ENCODE data around the gene FNTB.
A peak's percentile ranks its signal among the peaks of the same experiment; 100 is the strongest.
"Not testable (repeated sequence)": the region's sequence is repeated elsewhere in the genome, so short reads cannot be mapped to it uniquely, and the experiment has no call there.

The FNTB gene

GRCh38 chr14:65012353-65012752 is 25.7 kb downstream of the FNTB start:
- DNase-seq (ENCODE audit: low read depth, low spot score): no peak

GRCh38 chr14:65015391-65015790 is 28.7 kb downstream of the FNTB start:
- no peak for DNase-seq (ENCODE audit: low read depth, low spot score)

GRCh38 chr14:65016471-65016870 is 29.8 kb downstream of the FNTB start:
- DNase-seq (ENCODE audit: low read depth, low spot score): no peak

GRCh38 chr14:65019944-65020566 is 33.4 kb downstream of the FNTB start:
- DNase-seq (ENCODE audit: low read depth, low spot score): peak; percentile 84

DNA sequence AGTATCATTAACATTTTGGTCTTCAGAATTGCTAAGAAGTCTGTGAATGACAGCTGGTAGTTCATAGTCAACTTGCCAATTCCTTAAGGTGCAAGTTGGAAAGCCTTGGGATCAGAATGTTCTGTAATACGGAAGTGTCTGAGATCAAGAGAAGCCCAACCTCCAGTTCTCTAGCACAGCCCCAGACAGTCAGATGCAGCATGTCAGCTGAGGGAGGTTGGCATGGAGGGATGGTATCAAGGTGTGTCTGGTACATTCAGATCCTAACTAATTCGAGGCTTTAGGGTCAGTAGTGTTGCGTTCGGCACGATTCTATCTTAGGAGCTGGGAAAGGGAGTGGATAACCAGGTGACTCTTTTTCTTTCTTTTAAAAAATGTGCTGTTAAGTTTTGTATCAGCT is 38.3 kb downstream of the FNTB start:
- no peak for DNase-seq (ENCODE audit: low read depth, low spot score)

- no peak for DNase-seq (ENCODE audit: low read depth, low spot score)
Measured at GRCh38 chr14:65025818-65026217, 39.1 kb downstream of the FNTB start.

DNA sequence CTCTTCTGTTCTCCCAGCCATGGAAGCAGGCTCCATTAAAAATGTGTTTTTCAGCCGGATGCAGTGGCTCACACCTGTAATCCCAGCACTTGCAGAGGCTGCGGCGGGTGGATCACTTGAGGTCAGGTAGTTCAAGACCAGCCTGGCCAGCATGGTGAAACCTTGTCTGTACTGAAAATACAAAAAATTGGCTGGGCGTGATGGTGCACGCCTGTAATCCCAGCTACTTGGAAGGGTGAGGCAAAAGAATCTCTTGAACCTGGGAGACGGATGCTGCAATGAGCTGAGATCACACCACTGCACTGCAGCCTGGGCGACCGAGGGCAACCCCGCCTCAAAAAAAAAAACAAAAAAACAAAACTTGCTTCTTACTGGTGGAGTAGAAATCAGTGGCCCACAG is 39.8 kb downstream of the FNTB start:
- DNase-seq (ENCODE audit: low read depth, low spot score): no peak

DNA sequence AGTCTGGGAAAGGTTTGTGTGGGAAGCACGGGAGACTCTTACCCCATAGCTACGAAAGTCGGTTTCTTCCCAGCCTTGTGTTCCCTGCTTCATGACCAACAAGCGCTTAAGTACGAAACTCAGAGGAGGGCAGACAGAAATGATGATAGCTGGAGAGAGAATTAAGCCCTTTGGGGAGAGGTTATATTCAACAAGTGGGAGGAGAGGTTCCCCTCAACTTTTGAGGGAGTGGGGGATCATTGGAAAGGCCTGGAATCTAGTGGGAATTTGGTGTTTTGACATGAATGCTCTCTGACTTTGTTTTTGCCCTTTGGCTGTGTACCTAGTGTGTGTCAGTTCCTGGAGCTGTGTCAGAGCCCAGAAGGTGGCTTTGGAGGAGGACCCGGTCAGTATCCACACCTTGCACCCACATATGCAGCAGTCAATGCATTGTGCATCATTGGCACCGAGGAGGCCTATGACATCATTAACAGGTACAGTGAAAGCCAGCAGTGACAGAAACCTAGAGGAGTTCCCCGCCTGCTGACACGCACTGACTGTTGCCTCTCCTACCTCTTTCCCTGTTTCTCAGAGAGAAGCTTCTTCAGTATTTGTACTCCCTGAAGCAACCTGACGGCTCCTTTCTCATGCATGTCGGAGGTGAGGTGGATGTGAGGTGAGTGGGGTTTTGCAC is 40.6 kb downstream of the FNTB start:
- no peak for DNase-seq (ENCODE audit: low read depth, low spot score)

GRCh38 chr14:65028937-65029336 is 42.2 kb downstream of the FNTB start:
- no peak for DNase-seq (ENCODE audit: low read depth, low spot score)

DNA sequence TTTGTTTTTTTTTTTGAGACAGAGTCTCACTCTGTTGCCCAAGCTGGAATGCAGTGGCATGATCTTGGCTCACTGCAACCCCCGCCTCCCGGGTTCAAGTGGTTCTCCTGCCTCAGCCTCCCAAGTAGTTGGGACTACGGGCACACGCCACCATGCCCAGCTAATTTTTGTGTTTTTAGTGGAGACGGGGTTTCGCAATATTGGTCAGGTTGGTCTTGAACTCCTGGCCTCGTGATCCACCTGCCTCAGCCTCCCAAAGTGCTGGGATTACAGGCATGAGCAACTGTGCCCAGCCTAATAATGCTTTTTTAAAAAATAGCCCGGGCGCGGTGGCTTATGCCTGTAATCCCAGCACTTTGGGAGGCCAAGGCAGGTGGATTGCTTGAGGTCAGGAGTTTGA is 44.6 kb downstream of the FNTB start:
- not testable (repeated sequence) for DNase-seq (ENCODE audit: low read depth, low spot score)

- no peak for DNase-seq (ENCODE audit: low read depth, low spot score)
Measured at GRCh38 chr14:65032319-65032718, 45.6 kb downstream of the FNTB start.

DNA sequence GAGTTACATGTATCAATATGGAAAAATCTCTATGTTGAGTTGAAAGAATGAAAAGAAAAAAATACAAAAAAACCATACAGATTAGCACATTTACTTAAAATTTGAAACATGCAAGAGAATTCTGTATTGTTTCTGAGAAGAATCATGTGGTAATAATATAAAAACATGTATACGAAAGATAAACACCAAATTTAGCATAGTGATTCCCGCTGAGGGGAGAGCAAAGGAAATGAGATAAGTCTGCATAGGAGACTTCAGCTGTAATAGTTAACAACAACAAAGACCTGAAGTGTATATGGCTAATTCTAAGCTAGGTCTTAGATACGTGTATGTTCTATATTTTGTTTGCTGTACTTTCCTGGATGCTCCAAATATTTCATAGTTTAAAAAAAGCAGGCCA is 46.5 kb downstream of the FNTB start:
- DNase-seq (ENCODE audit: low read depth, low spot score): no peak

GRCh38 chr14:65034021-65034420 is 47.3 kb downstream of the FNTB start:
- DNase-seq (ENCODE audit: low read depth, low spot score): no peak

DNA sequence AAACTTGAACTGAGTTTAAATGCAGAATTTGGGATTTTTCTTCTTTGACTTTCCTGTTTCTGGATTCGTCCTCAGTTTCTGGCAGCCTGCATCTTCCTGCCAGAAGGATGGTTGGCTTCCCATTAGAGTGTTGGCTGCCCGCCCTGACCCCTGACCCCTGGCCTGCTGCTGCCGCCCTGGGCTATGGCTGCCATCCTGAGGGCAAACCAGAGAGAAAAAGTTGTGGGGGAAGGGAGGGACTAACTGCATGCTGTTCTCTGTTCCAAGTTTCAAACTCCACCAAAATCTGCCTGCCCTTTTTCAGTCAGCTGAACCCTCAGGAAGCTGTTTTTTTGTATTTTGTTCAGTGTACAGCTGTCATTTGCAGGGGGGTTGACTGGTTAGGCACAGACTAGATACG is 48.4 kb downstream of the FNTB start:
- no peak for DNase-seq (ENCODE audit: low read depth, low spot score)

GRCh38 chr14:65038966-65039365 is 52.3 kb downstream of the FNTB start:
- no peak for DNase-seq (ENCODE audit: low read depth, low spot score)

GRCh38 chr14:65040666-65041433 is 54.2 kb downstream of the FNTB start:
- DNase-seq (ENCODE audit: low read depth, low spot score): no peak

GRCh38 chr14:65041434-65041915 is 54.8 kb downstream of the FNTB start:
- no peak for DNase-seq (ENCODE audit: low read depth, low spot score)

DNA sequence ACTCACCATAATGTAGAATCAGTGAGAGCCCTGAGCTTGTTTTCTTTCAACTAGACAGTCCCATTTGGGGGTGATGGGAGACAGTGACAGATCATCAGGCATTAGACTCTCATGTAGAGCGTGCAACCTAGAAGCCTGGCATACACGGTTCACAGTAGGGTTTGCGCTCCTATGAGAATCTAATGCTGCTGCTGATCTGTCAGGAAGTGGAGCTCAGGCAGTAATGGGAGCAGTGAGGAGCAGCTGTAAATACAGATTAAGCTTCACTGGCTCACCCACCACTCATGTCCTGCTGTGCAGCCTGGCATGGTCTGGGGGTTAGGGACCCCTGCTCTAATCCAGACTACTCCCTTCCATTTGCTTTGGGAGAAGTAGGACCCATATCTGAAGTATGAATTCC is 55.6 kb downstream of the FNTB start:
- no peak for DNase-seq (ENCODE audit: low read depth, low spot score)

DNA sequence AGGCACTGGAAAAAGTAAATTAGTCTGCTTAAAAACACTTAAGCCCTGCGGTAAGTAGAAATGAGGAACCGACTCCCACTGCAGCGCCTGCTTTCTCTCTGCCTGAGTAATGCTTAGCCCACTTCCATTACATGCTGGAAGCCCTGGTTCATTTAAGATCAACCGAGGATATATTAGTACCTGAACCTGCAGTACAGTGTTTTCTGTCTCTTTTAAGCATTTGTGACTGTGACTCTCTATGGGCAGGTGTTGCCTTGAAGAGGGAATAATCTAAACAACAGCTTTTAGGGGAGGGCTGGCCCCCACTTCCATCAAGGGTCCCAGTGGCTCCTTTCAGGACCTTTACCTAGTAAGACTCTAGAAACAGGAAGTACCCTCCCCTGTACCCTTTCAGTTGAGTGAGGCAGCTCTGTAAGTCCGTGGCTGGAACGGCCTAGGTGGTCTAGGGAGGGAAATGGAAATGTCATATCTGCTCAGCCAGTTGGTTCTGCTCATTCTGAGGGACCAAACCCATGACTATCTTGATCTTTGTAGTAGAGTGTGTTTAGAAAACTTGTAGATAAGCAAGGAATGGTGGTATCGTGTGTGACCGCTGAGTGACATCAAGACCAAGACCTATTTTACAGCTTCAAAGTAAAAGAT is 56.2 kb downstream of the FNTB start:
- no peak for DNase-seq (ENCODE audit: low read depth, low spot score)

DNA sequence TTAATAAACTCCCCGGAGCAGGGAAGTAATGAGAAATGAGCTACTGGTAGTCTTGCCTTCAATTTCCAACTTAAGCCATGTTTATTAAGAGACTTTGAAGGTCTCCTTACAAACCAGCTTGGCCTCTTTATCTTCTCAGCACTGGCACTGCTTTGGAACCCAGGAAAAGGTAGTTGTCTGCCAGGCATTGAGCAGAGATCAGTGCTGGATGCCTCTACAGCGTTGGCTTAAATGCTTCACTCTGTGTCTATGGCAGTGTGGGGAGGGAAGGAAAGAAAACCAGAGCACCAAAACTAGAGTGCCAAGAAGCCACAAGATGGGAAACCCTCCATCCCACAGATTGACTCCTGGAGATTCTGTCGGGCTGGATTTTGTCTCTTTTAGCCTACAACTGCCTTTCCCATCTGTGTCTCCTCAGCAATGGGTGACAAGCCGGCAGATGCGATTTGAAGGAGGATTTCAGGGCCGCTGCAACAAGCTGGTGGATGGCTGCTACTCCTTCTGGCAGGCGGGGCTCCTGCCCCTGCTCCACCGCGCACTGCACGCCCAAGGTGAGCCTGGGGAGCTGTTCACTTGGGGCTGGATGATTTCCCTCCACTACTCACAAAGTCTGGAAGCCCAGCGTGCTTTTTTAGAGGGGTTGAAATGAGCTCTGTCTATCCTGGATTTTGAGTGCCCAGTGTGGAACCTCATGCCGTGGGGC is 57.3 kb downstream of the FNTB start:
- DNase-seq (ENCODE audit: low read depth, low spot score): no peak

DNA sequence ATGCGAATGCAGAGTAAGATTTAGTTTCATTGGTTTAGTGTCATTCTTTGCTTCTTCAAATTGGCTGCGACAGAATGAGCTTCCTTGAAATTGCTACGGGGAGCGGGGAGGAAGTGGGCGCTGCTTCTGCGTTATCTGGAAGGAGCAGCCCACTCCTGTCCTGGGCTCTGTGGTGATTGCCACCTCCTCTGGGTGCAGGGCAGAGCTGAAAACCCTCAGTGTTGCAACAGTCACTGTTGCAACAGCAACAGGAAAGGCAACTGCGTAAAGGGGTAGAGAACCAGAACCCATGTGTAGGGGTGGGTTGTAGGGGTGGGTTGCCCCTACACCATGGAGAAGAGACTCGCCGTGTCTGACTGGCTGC is 57.9 kb downstream of the FNTB start:
- DNase-seq (ENCODE audit: low read depth, low spot score): no peak

GRCh38 chr14:65045006-65045405 is 58.3 kb downstream of the FNTB start:
- no peak for DNase-seq (ENCODE audit: low read depth, low spot score)

All from astrocyte of the hippocampus (primary cell).